ENCODE data around the gene VPS33B. TPM values are rescaled to one million over a fixed set of nuclear protein-coding genes. Genes with fewer than 3 reads are reported as not detected.

The VPS33B gene
- total and polyA plus RNA-seq, 2 of the 13 experiments (the other 11 are each of a cell fraction or from before 2014, with no cell fraction given) = 15.8 to 16.5 TPM

- TF ChIP-seq THAP9 (CRISPR knock-in tag; IDR thresholded peaks at IDR 0.05; ENCODE audit: borderline replicate concordance) (peak; percentile 66; the same call in 1 of the 2 replicates), ZNF562 (CRISPR knock-in tag; IDR thresholded peaks at IDR 0.05; ENCODE audit: borderline replicate concordance) (no peak), ZNF770 (CRISPR knock-in tag; IDR thresholded peaks at IDR 0.05) (0 out of 2 replicates have a peak, but pooled peaks have one; percentile 31), HDAC6 (IDR thresholded peaks at IDR 0.05; ENCODE audit: low read depth, low read length) (no peak), ZNF230 (CRISPR knock-in tag; IDR thresholded peaks at IDR 0.05) (no peak), HOXA3 (CRISPR knock-in tag; IDR thresholded peaks at IDR 0.05) (peak; percentile 73), ZNF44 (CRISPR knock-in tag; IDR thresholded peaks at IDR 0.05) (no peak), MEIS1 (CRISPR knock-in tag; IDR thresholded peaks at IDR 0.05; ENCODE audit: borderline replicate concordance) (no peak), ZBTB34 (CRISPR knock-in tag; IDR thresholded peaks at IDR 0.05) (peak; percentile 90), ZFP41 (CRISPR knock-in tag; IDR thresholded peaks at IDR 0.05; ENCODE audit: borderline replicate concordance) (peak; percentile 74; the same call in 1 of the 2 replicates), MAFK (conservative IDR thresholded peaks at IDR 0.05 in 1 of 2, IDR thresholded peaks at IDR 0.05 in 1 of 2; ENCODE audit: low read length in 2 of 2) (no peak), PBX2 (CRISPR knock-in tag; IDR thresholded peaks at IDR 0.05) (no peak), ZNF83 (CRISPR knock-in tag; IDR thresholded peaks at IDR 0.05; ENCODE audit: borderline replicate concordance) (no peak), ZBTB26 (CRISPR knock-in tag; IDR thresholded peaks at IDR 0.05; ENCODE audit: borderline replicate concordance) (0 out of 2 replicates have a peak, but pooled peaks have one; percentile 38), ZNF253 (CRISPR knock-in tag; IDR thresholded peaks at IDR 0.05; ENCODE audit: borderline replicate concordance) (no peak), ZNF713 (CRISPR knock-in tag; IDR thresholded peaks at IDR 0.05) (0 out of 2 replicates have a peak, but pooled peaks have one; percentile 39), RBAK (CRISPR knock-in tag; IDR thresholded peaks at IDR 0.05) (no peak), ZNF572 (CRISPR knock-in tag; IDR thresholded peaks at IDR 0.05) (no peak), ZNF143 (CRISPR knock-in tag; IDR thresholded peaks at IDR 0.05) (no peak), PITX1 (CRISPR knock-in tag; IDR thresholded peaks at IDR 0.05) (peak; percentile 62; the same call in 1 of the 2 replicates)
Measured at GRCh38 chr15:90954712-90955623, 67.4 kb downstream of the VPS33B start, which contains the start of gene RCCD1 (continued).
